NCI-H446 (cell line): ENCODE results near the gene NELL2.

ENCODE experiments used
- DNase-seq, 2 experiments: peaks; one replicate each; lab custom pipeline; 2025; lab: John Stamatoyannopoulos, UW

The NELL2 gene

GRCh38 chr12:44537354-44537753, 338.8 kb downstream of the NELL2 start:
- no peak for DNase-seq

- DNase-seq: no peak
Measured at GRCh38 chr12:44532940-44533339, 343.2 kb downstream of the NELL2 start.

- no peak for DNase-seq
Measured at GRCh38 chr12:44531320-44531971, 344.7 kb downstream of the NELL2 start.

- DNase-seq: no peak
Measured at GRCh38 chr12:44526655-44527182, 349.4 kb downstream of the NELL2 start.

- DNase-seq: no peak
Measured at GRCh38 chr12:44525806-44526654, 350.1 kb downstream of the NELL2 start.

GRCh38 chr12:44523828-44524227, 352.3 kb downstream of the NELL2 start:
- DNase-seq: no peak

- no peak for DNase-seq
Measured at GRCh38 chr12:44521702-44522101, 354.4 kb downstream of the NELL2 start.

GRCh38 chr12:44519931-44520330, 356.2 kb downstream of the NELL2 start:
- no peak for DNase-seq

- no peak for DNase-seq
Measured at GRCh38 chr12:44511289-44511688, 364.8 kb downstream of the NELL2 start.

- no peak for DNase-seq
Measured at GRCh38 chr12:44510510-44510909, 365.6 kb downstream of the NELL2 start.

GRCh38 chr12:44510076-44510475, 366.0 kb downstream of the NELL2 start:
- DNase-seq: no peak

GRCh38 chr12:44509471-44509870, 366.6 kb downstream of the NELL2 start:
- DNase-seq: no peak

- peak in 1 of 2 experiments; percentile 9 for DNase-seq
Measured at GRCh38 chr12:44507461-44507860, 368.7 kb downstream of the NELL2 start.

- no peak for DNase-seq
Measured at GRCh38 chr12:44504799-44505198, 371.3 kb downstream of the NELL2 start.

GRCh38 chr12:44503329-44503728, 372.8 kb downstream of the NELL2 start:
- no peak for DNase-seq

GRCh38 chr12:44502681-44503080, 373.4 kb downstream of the NELL2 start:
- DNase-seq: no peak

GRCh38 chr12:44500423-44500822, 375.7 kb downstream of the NELL2 start:
- no peak for DNase-seq

GRCh38 chr12:44497044-44497443, 379.1 kb downstream of the NELL2 start:
- no peak for DNase-seq

- no peak for DNase-seq
Measured at GRCh38 chr12:44490181-44490580, 385.9 kb downstream of the NELL2 start.

- DNase-seq: no peak
Measured at GRCh38 chr12:44488180-44488579, 387.9 kb downstream of the NELL2 start.

- no peak for DNase-seq
Measured at GRCh38 chr12:44484862-44485261, 391.3 kb downstream of the NELL2 start.

GRCh38 chr12:44477331-44477980, 398.7 kb downstream of the NELL2 start:
- no peak for DNase-seq

GRCh38 chr12:44476683-44477082, 399.4 kb downstream of the NELL2 start:
- no peak for DNase-seq
